Superior temporal gyrus (tissue), 1 donor: ENCODE results near the gene PSMC5.

Source experiments
- DNase-seq: peaks from one replicate; pipeline ENCODE4 v3.0.0-alpha.2; 2016; ENCODE audit errors: extremely low spot score

The PSMC5 gene

GRCh38 chr17:63827002-63827800, at the start of gene PSMC5, which contains the start of gene FTSJ3:
TSS of gene PSMC5 (plus strand) at chr17:63827431. CDS start at chr17:63827491, 60 bp downstream.
TSS of gene FTSJ3 (minus strand) at chr17:63827663. CDS start at chr17:63826902, 761 bp downstream.
- peak; percentile 98 for DNase-seq

DNA sequence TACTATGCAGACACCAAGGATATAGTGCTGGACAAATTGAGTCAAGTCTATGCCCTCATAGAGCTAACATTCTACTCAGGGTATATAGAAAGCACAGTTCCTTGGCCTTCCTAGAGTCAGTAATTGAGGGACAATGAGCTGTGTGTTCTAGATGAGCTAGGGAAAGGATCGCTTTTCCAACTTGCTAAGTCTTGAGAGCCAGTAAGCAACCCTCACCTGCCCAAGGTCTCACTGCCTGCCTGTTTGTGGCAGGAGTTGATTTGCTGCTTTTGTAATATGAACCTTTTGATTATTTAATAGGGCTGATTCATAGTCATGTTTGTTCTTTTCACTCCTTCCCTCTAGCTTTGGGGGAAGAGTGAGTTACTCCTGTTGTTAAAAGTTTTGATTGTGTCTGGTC, 46.7 kb upstream of the PSMC5 start:
- no peak for DNase-seq

DNA sequence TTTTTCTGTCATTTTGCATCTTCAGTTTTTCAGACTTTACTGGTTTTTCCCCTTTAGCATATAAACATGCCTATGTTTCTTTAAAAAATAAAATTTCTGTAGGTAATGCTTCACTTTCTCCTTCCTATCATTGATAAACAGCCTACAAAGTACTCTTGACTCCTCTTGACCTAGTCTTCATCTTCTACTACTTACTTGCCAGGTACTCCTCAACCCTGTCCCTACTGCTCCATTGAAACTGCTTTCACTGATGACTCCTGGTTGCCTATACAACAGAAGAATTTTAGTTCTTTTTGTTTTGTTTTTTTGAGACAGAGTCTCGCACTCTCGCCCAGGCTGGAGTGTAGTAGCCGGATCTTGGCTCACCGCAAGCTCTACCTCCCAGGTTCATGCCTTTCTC, 46.3 kb upstream of the PSMC5 start:
- no peak for DNase-seq

- DNase-seq: no peak
These were observed 43.7 kb upstream of the PSMC5 start for GRCh38 chr17:63783522-63783921.

- DNase-seq: no peak
These were observed 41.7 kb upstream of the PSMC5 start for GRCh38 chr17:63785556-63785955.

- DNase-seq: no peak
These were observed 41.1 kb upstream of the PSMC5 start for GRCh38 chr17:63786117-63786516.

- no peak for DNase-seq
These were observed 40.1 kb upstream of the PSMC5 start for GRCh38 chr17:63786971-63787711.

DNA sequence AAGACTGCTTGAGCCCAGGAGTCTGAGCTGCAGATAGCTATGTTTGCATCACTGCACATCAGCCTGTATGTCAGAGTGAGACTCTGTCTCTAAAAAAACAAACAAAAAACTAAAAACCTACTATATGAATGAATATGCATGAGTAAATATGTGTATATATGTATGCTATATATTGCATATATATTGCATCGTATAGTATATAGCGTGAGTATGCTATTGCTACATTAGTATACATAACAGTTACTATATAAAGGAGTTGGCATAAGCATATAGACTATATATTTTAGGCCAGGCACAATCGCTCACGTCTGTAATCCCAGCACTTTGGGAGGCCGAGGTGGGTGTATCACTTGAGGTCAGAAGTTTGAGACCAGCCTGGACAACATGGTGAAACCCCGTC, 37.2 kb upstream of the PSMC5 start:
- no peak for DNase-seq

- no peak for DNase-seq
These were observed 35.0 kb upstream of the PSMC5 start for GRCh38 chr17:63792055-63792729.

DNA sequence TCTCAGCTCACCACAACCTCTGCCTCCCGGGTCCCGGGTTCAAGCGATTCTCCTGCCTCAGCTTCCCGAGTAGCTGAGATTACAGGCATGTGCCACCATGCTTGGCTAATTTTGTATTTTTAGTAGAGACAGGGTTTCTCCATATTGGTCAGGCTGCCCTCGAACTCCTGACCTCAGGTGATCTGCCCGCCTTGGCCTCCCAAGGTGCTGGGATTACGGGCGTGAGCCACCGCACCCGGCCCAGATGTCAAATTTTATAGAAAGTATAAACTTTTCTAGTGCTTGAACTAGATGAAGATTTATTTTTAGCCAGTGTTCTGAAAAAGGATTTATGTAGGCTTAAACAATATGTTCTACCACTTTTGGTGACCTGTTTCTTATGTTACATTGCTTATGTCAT, 30.9 kb upstream of the PSMC5 start:
- DNase-seq: peak; percentile 46

- no peak for DNase-seq
These were observed 28.6 kb upstream of the PSMC5 start for GRCh38 chr17:63798572-63799106.

DNA sequence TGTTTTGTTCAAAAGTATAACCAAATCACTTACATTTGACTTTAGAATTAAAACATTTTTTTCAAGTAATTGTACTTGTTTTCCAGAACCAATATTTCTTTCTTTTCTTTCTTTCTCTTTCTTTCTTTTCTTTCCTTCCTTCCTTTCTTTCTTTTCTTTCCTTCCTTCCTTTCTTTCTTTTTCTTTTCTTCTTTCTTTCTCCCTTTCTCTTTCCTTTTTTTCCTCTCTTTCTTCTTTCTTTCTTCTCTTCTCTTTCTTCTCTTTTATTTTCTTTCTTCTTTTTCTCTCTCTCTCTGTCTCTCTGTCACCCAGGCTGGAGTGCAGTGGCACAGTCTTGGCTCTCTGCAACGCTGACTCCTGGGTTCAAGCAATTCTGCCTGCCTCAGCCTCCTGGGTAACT, 26.4 kb upstream of the PSMC5 start:
- DNase-seq: no peak

- no peak for DNase-seq
These were observed 22.9 kb upstream of the PSMC5 start for GRCh38 chr17:63804328-63804727.

GRCh38 chr17:63805591-63805990, 21.6 kb upstream of the PSMC5 start:
- DNase-seq: no peak

DNA sequence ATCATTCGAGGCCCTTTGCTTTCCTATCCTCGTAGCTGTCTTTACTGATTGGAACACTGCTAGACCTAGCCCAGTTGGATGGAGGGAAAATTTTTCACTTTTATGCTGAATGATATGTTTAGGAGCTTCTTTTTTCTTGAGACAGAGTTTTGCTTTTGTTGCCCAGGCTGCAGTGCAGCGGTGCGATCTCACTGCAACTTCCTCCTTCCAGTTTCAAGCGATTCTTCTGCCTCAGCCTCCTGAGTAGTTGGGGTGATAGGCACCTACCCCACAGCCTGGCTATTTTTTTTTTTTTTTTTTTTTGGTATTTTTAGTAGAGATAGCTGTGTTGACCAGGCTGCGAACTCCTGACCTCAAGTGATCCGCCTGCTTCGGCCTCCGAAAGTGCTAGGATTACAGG, 17.3 kb upstream of the PSMC5 start:
- DNase-seq: no peak

DNA sequence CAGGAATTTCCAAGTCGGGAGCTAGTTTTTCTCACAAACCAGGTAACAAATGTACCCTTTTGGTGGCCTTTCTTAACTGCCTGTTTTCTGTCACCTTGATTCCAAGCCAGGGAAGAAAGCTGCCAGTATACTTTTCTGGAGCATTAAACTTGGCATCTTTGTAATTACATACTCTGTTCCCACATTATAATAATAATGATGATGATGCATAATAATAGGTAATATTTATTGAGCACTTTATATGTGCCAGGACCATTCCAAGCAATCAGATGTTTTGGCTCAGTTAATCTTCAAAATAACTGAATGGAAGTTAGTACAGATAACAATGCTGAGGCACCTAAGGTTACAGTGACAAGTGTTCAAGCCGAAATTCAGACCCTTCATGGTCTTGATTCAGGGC, 11.1 kb upstream of the PSMC5 start:
- DNase-seq: no peak

DNA sequence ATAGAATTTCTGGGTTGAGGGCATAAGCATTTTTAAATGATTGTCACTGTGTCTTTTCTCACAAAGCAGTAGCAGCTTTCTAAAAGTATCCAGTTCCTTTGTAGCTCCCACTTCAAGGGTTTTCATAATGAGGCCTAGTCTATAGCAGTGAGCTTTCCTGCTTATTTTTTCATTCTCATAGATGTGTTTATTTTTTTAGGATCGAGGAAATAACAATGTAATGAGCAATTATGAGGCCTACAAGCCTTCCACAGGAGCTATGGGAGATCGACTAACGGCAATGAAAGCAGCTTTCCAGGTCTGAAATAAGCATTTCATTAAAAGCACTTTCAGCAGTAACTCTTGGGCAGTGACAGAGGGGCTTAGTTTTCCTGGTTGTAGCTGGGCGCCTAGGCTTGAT, 10.6 kb upstream of the PSMC5 start:
- DNase-seq: no peak

DNA sequence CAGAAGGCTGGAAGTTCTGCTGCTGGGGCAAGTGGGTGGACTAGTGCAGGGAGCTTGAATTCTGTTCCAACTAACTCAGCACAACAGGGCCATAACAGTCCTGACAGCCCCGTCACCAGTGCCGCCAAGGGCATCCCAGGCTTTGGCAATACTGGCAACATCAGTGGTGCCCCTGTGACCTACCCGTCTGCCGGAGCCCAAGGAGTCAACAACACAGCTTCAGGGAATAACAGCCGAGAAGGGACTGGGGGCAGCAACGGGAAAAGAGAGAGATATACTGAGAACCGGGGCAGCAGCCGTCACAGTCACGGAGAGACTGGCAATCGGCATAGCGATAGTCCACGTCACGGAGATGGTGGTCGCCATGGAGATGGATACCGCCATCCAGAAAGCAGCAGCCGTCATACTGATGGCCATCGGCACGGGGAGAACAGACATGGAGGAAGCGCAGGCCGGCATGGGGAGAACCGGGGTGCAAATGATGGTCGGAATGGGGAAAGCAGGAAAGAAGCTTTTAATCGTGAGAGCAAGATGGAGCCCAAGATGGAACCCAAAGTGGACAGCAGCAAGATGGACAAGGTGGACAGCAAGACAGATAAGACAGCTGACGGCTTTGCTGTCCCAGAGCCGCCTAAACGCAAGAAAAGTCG, 9.4 kb upstream of the PSMC5 start:
- no peak for DNase-seq

DNA sequence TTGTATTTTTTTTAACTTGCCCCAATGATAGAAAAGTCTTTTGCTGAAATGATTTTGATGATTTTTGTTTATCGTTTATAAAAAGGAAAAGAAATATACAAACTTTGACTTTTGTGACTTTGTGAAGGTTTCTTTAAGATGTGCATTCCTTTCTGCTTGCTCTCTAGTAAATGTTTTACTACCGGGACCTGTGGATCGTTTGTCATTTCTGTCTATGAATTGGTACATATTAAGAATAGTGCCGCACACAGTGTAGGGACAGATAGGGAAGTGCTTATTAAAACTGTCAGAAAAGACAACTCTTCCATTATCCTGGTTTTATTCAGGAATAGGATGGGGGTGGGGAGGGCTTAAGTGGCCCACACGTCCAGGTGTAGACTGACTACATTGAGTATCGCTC, 8.1 kb upstream of the PSMC5 start:
- no peak for DNase-seq

- DNase-seq: no peak
These were observed 7.4 kb upstream of the PSMC5 start for GRCh38 chr17:63819585-63820537.
